GM19023 (cell line): ENCODE measurements around the gene AP1G1.
"Not testable (repeated sequence)": the region's sequence is repeated elsewhere in the genome, so short reads cannot be mapped to it uniquely, and the experiment has no call there.

Experiments used
- ATAC-seq: cut with Tn5 transposase; IDR thresholded peaks from one replicate; pipeline ENCODE4 v1.9.1; 2021; ENCODE audit warnings: mild to moderate bottlenecking, moderate library complexity; ENCODE audit not compliant: unreplicated experiment

The AP1G1 gene

DNA sequence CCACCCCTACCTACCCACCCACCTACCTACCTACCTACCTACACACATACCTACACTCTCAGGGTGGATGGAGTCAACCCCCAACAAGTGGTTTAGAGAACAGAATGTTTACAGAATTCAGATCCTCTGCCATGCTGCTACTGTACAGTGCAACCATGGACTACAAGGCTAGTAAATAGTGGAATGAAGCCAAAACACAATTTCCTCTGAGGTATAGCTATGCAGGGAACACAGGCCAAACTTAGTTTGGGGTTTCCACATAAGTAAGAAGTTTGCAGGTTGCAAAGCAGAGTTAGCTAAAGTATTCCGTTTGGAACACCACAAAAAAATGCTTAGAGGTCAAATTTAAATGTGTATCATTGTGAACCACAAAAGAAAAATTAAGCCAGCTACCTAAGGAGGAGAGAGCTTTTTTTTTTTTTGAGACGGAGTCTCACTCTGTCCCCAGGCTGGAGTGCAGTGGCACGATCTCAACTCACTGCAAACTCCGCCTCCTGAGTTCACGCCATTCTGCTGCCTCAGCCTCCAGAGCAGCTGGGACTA lies 2.7 kb upstream of the AP1G1 start:
- no peak for ATAC-seq

- ATAC-seq: not testable (repeated sequence)
Observed at GRCh38 chr16:71810155-71810530, 1.5 kb upstream of the AP1G1 start.

GRCh38 chr16:71807905-71808592 lies 585 bp downstream of the AP1G1 start:
- peak; percentile 41 for ATAC-seq

DNA sequence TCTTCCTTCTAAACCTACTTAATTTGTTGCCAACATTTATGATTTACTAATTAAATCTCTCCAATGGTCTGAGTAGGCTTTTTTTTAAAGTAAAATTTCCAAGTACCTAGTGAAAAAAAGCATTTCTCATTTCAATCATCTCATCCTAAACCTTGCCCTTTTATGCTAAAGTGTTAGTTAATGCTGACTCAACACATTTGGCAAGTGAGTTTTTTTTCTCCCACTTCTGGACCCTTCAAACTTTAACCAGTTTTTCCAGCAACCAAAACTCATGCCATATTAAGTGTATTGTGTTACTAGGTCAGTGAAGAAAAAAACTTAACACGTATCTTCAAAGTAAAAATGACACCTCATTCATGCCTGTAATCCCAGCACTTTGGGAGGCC lies 5.3 kb downstream of the AP1G1 start:
- ATAC-seq: no peak

- ATAC-seq: no peak
Observed at GRCh38 chr16:71796501-71797097, 12.0 kb downstream of the AP1G1 start.

GRCh38 chr16:71794943-71795342 lies 13.7 kb downstream of the AP1G1 start:
- no peak for ATAC-seq

- ATAC-seq: no peak
Observed at GRCh38 chr16:71794018-71794417, 14.6 kb downstream of the AP1G1 start.

DNA sequence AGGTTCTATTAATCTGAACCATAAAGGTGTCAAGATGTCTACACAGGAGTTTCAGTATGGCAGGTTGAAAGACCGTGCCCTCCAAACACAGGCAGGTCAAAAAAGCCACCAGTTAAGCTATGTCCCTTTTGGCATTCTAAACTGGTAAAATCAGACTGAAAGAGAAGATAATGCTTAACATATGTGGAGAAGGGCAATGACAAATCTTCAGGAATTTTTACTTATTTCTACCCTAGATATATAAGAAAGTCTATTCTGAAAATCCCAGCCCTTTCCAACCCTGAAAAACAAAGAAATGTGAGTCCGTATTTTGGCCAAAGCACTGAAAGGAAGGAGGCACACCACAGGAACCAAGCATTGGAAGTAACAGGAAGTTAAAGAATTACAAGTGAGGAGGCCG lies 16.5 kb downstream of the AP1G1 start:
- ATAC-seq: no peak

DNA sequence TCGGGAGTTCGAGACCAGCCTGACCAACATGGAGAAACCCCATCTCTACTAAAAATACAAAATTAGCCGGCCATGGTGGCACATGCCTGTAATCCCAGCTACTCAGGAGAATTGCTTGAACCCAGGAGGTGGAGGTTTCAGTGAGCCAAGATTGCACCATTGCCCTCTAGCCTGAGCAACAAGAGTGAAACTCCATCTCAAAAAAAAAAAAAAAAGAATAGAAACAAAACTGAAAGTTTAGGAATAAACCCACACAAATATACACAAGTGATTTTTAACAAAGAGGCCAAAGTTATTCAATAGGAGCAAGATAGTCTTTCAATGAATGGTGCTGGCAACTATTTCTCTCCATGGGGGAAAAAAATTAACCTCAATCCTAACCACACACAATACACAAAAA lies 18.3 kb downstream of the AP1G1 start:
- not testable (repeated sequence) for ATAC-seq

DNA sequence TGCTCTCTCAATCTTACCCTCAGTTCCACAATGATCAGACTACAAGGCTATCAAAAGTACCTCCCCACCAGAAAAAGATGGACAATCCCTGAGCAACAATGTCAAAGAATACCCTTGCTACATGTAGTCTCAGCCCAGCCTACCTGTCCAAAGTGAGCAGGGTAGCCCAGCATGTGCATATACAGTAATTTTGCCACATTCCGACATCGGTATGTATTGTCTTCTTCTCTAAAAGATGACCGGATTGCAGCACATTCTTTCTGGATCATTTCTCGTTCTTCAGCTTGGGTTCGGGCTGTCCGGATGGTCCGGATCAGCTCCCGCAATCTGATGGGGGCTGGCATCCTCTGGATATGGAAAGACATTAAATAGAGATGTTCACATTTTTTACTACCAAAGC lies 19.5 kb downstream of the AP1G1 start:
- no peak for ATAC-seq

GRCh38 chr16:71788578-71788977 lies 20.1 kb downstream of the AP1G1 start:
- ATAC-seq: no peak

DNA sequence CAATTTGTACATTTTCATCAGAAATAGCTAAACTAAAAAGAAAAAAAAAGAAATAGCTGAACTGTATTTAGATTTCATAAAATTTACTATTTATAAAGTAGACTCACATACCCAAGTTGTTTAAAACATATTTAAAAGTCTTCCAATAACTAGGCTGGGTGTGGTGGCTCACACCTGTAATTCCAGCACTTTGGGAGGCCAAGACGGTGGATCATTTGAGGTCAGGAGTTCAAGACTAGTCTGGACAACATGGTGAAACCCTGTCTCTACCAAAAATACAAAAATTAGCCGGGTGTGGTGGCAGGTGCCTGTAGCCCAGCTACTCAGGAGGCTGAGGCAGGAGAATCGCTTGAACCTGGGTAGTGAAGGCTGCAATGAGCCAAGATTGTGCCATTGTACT lies 23.5 kb downstream of the AP1G1 start:
- not testable (repeated sequence) for ATAC-seq

DNA sequence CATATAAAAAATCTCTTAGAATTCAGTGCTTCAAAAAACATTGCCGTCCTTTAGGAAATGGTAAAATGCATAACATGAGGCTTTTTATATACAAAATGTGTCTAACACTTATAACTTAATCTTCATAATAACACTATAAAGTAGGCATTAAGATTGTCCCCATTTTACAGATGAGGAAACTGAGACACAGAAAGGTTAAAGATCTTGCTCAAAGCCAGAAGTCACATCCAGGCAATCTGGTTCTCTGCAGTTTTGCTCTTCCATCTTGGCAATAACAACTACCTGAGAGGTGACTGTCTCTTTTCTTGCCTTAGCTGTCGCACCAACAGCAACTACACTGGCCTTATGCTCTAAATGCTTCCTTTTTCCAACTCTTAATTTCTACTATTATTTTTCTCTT lies 24.5 kb downstream of the AP1G1 start:
- ATAC-seq: no peak

GRCh38 chr16:71781741-71782140 lies 26.9 kb downstream of the AP1G1 start:
- ATAC-seq: no peak

DNA sequence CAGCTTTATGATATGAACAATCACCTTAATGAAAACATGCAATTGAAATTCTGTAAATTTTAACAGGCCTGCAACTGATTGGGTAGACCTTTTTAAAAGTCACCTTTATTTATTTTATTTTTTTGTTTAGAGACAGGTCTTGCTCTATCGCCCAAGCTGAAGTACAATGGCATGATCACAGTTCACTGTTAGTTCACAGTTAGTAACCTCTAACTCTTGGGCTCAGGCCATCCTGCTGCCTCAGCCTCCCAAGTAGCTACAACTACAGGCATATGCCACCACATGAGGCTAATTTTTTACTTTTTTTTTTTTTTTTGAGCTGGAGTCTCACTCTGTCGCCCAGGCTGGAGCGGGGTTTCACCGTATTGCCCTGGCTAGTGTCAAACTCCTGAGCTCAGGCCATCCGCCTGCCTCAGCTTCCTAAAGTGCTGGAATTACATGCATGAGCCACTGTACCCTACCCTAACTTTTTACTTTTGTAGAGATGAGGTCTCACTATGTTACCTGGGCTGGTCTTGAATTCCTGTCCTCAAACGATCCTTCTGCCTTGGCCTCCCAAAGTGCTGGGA lies 28.0 kb downstream of the AP1G1 start:
- no peak for ATAC-seq

DNA sequence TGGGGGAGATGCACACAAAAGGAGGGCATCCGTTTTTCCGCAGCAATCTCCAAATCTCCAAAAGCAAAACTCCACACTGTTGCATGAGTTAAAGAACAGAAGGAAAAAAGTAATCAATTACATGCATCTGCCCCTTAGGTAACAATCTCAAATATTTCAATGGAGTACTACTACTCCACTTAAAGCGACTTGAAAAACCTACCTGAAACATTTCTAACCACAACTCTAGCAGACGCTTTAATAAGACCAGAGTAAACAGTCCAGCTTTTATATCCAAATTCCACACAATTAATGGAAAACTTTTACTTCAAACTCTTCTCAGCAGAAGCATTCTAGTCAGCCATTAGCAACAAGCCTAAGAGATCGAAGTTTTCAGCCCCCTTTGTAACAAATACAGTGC lies 29.9 kb downstream of the AP1G1 start:
- ATAC-seq: no peak

GRCh38 chr16:71777329-71777728 lies 31.3 kb downstream of the AP1G1 start:
- no peak for ATAC-seq

DNA sequence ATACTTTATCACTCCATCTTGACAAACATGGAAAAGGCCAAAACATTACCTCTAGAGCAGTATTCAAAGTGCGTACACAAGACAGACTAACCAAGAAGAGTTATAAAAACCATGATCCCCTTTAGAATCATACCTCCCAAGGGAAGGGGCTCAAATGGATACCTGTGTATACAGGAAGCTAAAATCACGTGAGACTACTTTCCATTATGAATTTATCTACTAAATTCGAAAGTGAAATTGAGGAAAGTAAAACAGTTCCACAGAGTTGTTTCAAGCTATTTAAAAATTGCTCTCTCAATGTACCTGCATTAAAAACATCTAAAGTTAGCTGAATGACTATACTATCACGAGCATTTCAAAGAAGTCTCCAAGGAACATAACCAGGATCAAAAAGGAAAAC lies 32.7 kb downstream of the AP1G1 start:
- no peak for ATAC-seq

DNA sequence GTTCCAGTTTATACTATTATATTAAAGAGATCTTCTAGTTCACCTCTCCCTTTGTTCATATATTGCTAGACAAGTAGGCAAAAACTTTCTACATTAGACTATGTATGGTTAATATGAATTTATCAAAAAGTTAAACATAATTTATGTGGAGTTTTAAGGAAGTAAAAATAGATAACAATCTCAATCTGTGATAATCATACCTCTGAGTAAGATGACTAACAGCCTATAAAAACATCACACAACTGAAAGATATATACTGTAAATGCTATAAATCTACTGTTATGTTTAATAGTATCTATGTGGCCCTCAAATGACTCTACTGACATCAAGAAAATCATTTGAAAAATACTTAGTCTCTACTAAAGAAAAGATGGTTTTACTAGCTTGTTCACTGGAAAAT lies 37.1 kb downstream of the AP1G1 start:
- no peak for ATAC-seq

DNA sequence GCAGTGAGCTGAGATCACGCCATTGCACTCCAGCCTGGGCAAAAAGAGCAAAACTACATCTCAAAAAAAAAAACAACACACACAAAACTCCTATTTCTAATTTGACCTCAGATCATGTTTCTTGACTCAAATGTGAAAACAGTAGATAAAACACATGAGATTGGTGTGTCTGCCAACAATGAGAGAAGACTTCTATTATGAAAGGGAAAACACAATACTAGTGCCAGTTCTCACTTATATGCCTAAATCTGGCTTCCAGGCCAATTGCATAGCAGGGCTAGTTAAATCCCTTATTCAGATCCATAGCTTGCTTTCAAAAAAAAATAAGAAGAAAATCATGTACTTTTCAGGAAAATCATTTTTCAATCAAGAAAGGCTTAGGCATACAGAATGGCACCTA lies 39.4 kb downstream of the AP1G1 start:
- ATAC-seq: no peak

DNA sequence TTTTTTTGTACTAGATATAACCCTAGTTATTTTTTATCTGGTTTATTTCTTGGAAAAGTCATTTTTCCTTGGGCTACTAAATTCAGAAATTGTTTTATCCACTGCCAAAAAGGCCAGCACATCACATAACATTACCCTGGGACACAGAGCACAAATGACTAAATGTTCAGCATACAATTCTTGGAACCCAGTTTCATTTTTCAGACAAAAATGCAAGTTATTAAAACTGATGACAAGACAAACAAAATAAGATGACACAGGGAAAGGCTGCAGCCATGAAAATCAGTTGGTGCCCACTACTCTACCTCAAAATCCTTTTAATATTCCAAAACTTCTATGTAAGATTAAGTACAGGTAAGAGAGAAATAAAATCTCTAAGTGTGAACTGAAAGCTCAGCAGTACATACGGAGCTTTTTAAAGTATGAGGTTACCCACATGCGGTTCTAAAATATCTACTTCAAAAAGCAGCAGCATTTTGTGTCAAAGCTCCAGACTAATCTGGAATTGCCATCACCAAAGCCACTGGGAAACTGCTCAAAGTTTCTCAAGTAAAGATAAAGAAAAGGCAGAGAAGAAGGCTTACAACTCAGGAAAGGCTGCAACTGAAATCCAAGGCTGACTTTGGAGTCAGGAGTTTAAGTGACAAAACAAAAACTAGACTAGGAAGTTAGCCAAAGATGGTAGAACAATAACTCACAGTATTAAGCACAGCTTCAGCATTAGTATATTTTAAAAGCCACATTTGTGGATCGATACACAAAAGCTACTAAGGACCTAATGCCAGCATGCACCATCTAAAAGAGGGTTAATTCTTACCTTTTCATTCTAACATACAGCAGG lies 41.4 kb downstream of the AP1G1 start:
- no peak for ATAC-seq
